ENCODE results near the gene TPRG1.

Gene TPRG1

GRCh38 chr3:189166321-189166720 is 5.5 kb upstream of the TPRG1 start:
- DNase-seq = no peak

GRCh38 chr3:189167027-189167766 is 4.6 kb upstream of the TPRG1 start:
- DNase-seq = no peak

GRCh38 chr3:189168711-189169110 is 3.1 kb upstream of the TPRG1 start:
- DNase-seq = no peak

- no peak for DNase-seq
Observed at GRCh38 chr3:189169728-189170127, 2.0 kb upstream of the TPRG1 start.

GRCh38 chr3:189170559-189170958 is 1.2 kb upstream of the TPRG1 start:
- DNase-seq = no peak

- no peak for DNase-seq
Observed at GRCh38 chr3:189172668-189173419, 1.1 kb downstream of the TPRG1 start.

- DNase-seq = no peak
Observed at GRCh38 chr3:189184566-189184965, 12.8 kb downstream of the TPRG1 start.

- no peak for DNase-seq
Observed at GRCh38 chr3:189186101-189186500, 14.3 kb downstream of the TPRG1 start.

- DNase-seq = no peak
Observed at GRCh38 chr3:189188466-189188865, 16.7 kb downstream of the TPRG1 start.

- DNase-seq = no peak
Observed at GRCh38 chr3:189192725-189193124, 21.0 kb downstream of the TPRG1 start.

- DNase-seq = no peak
Observed at GRCh38 chr3:189195302-189195701, 23.5 kb downstream of the TPRG1 start.

- no peak for DNase-seq
Observed at GRCh38 chr3:189202106-189202505, 30.3 kb downstream of the TPRG1 start.

- no peak for DNase-seq
Observed at GRCh38 chr3:189202583-189202982, 30.8 kb downstream of the TPRG1 start.

GRCh38 chr3:189204167-189204866 is 32.5 kb downstream of the TPRG1 start:
- DNase-seq = no peak

GRCh38 chr3:189204937-189205336 is 33.2 kb downstream of the TPRG1 start:
- no peak for DNase-seq

GRCh38 chr3:189210251-189210770 is 38.5 kb downstream of the TPRG1 start:
- DNase-seq = no peak

- no peak for DNase-seq
Observed at GRCh38 chr3:189212681-189213080, 40.9 kb downstream of the TPRG1 start.

GRCh38 chr3:189214651-189215050 is 42.9 kb downstream of the TPRG1 start:
- DNase-seq = no peak

- DNase-seq = no peak
Observed at GRCh38 chr3:189222927-189223636, 51.3 kb downstream of the TPRG1 start.

GRCh38 chr3:189225431-189225830 is 53.7 kb downstream of the TPRG1 start:
- DNase-seq = no peak

- peak in 1 of 4 experiments; percentile 0 for DNase-seq
Observed at GRCh38 chr3:189227249-189227648, 55.5 kb downstream of the TPRG1 start.

- no peak for DNase-seq
Observed at GRCh38 chr3:189229196-189229828, 57.5 kb downstream of the TPRG1 start.

Data from activated CD4-positive, CD25-positive, alpha-beta regulatory T cell (primary cell).